ENCODE results near the gene TH.

- TF ChIP-seq, protein P1, sequence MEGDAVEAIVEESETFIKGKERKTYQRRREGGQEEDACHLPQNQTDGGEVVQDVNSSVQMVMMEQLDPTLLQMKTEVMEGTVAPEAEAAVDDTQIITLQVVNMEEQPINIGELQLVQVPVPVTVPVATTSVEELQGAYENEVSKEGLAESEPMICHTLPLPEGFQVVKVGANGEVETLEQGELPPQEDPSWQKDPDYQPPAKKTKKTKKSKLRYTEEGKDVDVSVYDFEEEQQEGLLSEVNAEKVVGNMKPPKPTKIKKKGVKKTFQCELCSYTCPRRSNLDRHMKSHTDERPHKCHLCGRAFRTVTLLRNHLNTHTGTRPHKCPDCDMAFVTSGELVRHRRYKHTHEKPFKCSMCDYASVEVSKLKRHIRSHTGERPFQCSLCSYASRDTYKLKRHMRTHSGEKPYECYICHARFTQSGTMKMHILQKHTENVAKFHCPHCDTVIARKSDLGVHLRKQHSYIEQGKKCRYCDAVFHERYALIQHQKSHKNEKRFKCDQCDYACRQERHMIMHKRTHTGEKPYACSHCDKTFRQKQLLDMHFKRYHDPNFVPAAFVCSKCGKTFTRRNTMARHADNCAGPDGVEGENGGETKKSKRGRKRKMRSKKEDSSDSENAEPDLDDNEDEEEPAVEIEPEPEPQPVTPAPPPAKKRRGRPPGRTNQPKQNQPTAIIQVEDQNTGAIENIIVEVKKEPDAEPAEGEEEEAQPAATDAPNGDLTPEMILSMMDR (IDR thresholded peaks at IDR 0.05; ENCODE audit: low read length), result peak; percentile 77
- no peak for TF ChIP-seq EZH2 (IDR thresholded peaks at IDR 0.05; ENCODE audit: borderline replicate concordance, low read length)
Observed at GRCh38 chr11:2156416-2157182, 15.0 kb downstream of the TH start.
